Neuronal stem cell (in vitro differentiated cells): ENCODE results near the gene IL1B.

Experiments
- DNase-seq: peaks from one replicate; pipeline ENCODE4 v3.0.0-alpha.2; 2013; ENCODE audit warnings: low spot score
- H2AFZ ChIP-seq: one replicate; pipeline ENCODE4 v1.6.1; 2013; ENCODE audit warnings: mild to moderate bottlenecking, low read length, inconsistent platforms
- H2AK5ac ChIP-seq: 2 replicates; pipeline ENCODE4 v1.6.1; 2013; ENCODE audit warnings: low read depth, mild to moderate bottlenecking, inconsistent platforms, low read length, moderate library complexity, mixed read lengths
- H2BK120ac ChIP-seq: 2 replicates; pipeline ENCODE4 v1.6.1; 2013; ENCODE audit warnings: low read depth, mild to moderate bottlenecking, inconsistent platforms, low read length, moderate library complexity, mixed read lengths
- H2BK12ac ChIP-seq: one replicate; pipeline ENCODE4 v1.6.1; 2013; ENCODE audit warnings: low read length, inconsistent platforms
- H2BK15ac ChIP-seq: 2 replicates; pipeline ENCODE4 v1.6.1; 2013; ENCODE audit warnings: mild to moderate bottlenecking, low read length, inconsistent platforms, mixed read lengths
- H2BK5ac ChIP-seq: one replicate; pipeline ENCODE4 v1.6.1; 2013; ENCODE audit warnings: inconsistent platforms, mild to moderate bottlenecking, low read length, moderate library complexity
- H3K14ac ChIP-seq: one replicate; pipeline ENCODE4 v1.6.1; 2013; ENCODE audit warnings: low read length, inconsistent platforms
- H3K18ac ChIP-seq: 2 replicates; pipeline ENCODE4 v1.6.1; 2013; ENCODE audit warnings: low read length, inconsistent platforms
- H3K23ac ChIP-seq: 2 replicates; pipeline ENCODE4 v1.6.1; 2013; ENCODE audit warnings: low read depth, mild to moderate bottlenecking, mixed read lengths, low read length, inconsistent platforms; ENCODE audit not compliant: poor library complexity
- H3K27ac ChIP-seq: replicated peaks from 3 replicates; pipeline ENCODE4 v1.5.1; 2013; ENCODE audit warnings: low read length, inconsistent platforms
- H3K27me3 ChIP-seq, 3 experiments: 2 replicates each; pipeline ENCODE4 v1.6.1; 2013; ENCODE audit warnings: low read length in 3 of 3, mild to moderate bottlenecking in 2 of 3, inconsistent platforms in 1 of 3, low read depth in 1 of 3, mixed read lengths in 1 of 3, moderate library complexity in 1 of 3; ENCODE audit not compliant: control insufficient read depth in 3 of 3, insufficient read depth in 3 of 3
- H3K36me3 ChIP-seq, 2 donors: replicated peaks in 1 of 2; 2 replicates each; pipeline ENCODE4 v1.6.1; 2013; ENCODE audit warnings: low read length in 2 of 2; ENCODE audit not compliant: control insufficient read depth in 2 of 2, insufficient read depth in 2 of 2
- H3K4ac ChIP-seq: 2 replicates; pipeline ENCODE4 v1.6.1; 2013; ENCODE audit warnings: inconsistent platforms, mild to moderate bottlenecking, low read length, moderate library complexity
- H3K4me1 ChIP-seq, 2 donors: 1 replicate in 1 of 2; 2 replicates in 1 of 2; pipeline ENCODE4 v1.6.1; 2013; ENCODE audit warnings: low read length in 2 of 2, low read depth in 1 of 2; ENCODE audit not compliant: control insufficient read depth in 2 of 2, insufficient read depth in 1 of 2
- H3K4me2 ChIP-seq: one replicate; pipeline ENCODE4 v1.6.1; 2013; ENCODE audit warnings: mild to moderate bottlenecking, low read length, inconsistent platforms; ENCODE audit not compliant: insufficient read depth, poor library complexity, severe bottlenecking
- H3K4me3 ChIP-seq, 2 donors: 2 replicates each; pipeline ENCODE4 v1.5.1; 2013; ENCODE audit warnings: low read length in 2 of 2, mild to moderate bottlenecking in 2 of 2, inconsistent platforms in 1 of 2, moderate library complexity in 1 of 2
- H3K79me1 ChIP-seq: one replicate; pipeline ENCODE4 v1.6.1; 2013; ENCODE audit warnings: low read depth, mild to moderate bottlenecking, inconsistent platforms, low read length, moderate library complexity
- H3K9ac ChIP-seq: one replicate; pipeline ENCODE4 v1.6.1; 2013; ENCODE audit warnings: mild to moderate bottlenecking, low read depth, low read length, inconsistent platforms; ENCODE audit not compliant: poor library complexity
- H3K9me3 ChIP-seq, 2 donors: replicated peaks in 1 of 2; 2 replicates each; pipeline versions ENCODE3 to v1.6.1; 2013; ENCODE audit warnings: low read length in 2 of 2, mild to moderate bottlenecking in 2 of 2, inconsistent platforms in 1 of 2, low read depth in 1 of 2, mixed read lengths in 1 of 2, moderate library complexity in 1 of 2; ENCODE audit not compliant: control insufficient read depth in 2 of 2, insufficient read depth in 1 of 2
- H4K8ac ChIP-seq: one replicate; pipeline ENCODE4 v1.6.1; 2013; ENCODE audit warnings: low read depth, mild to moderate bottlenecking, inconsistent platforms, low read length, moderate library complexity
- H4K91ac ChIP-seq: one replicate; pipeline ENCODE4 v1.6.1; 2013; ENCODE audit warnings: low read length, low read depth, mild to moderate bottlenecking, inconsistent platforms; ENCODE audit not compliant: poor library complexity
- WGBS, 2 donors: extraction: QIAGEN DNeasy Blood & Tissue Kit; methylation state at CpG; one replicate each; pipeline ENCODE4 v1.1.7; 2013; ENCODE audit warnings: missing lambda C conversion rate in 2 of 2, mixed read lengths in 1 of 2; ENCODE audit not compliant: insufficient read length in 2 of 2, insufficient replicate concordance in 1 of 2; ENCODE audit errors: extremely low coverage in 2 of 2; 5-methylcytosine and 5-hydroxymethylcytosine counted together

IL1B gene

DNA sequence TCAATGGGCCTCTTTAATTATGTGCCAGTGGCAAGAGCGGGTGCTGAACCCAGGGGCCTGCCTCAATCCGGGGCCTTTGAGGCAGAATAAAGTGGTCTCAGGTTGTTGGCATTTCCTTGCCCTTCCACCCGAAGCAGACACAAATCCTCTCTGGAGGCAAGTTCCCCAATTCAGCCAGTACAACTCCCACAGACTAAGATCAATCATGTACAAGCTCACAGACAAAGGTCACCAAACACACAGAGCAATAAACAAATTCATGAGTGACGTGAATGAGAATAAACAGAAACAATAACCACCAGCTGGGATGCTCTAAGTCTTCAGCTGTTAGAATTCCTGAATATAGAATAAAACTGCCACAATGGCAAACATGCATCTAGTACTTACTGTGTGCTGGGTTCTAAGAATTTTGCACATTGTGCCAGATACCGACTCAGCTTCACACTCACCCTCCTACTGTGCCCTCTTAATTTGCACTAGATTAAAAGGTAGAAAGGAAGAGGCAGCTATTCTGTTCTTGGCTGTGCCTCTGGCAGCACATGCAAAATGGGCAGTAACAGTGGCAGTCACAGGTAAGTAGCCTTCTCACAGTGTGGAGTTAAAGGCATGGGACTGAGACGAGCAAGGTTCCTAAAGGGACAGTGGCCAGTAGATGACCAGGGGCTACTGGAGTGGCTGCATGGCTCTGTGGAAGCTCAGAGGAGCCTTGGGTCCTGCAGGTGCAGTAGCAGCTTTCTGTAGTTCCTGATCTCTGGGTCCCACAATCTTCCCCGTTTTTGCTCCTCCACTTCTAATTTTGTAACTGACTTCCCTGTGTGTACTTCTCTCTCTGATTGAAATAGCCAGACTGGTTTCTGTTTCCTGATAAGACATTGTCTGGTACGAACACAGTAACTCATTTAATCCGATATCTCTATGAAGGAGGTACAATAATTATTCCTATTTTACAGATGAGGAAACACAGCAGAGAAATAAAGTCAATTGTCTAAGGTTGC lies 34.6 kb upstream of the IL1B start:
- no peak overlapping the region for H2AFZ ChIP-seq
- no peak overlapping the region for H3K9ac ChIP-seq
- no peak overlapping the region for H3K23ac ChIP-seq
- no peak overlapping the region for H3K4ac ChIP-seq
- H3K27me3 ChIP-seq = no peaks in the 10 kb centered on the region
- H3K36me3 ChIP-seq = no peaks in the 10 kb centered on the region
- H3K4me1 ChIP-seq = peaks cover 0 to 1% of the 10 kb centered on the region in 2 donors
- H2BK120ac ChIP-seq = no peak overlapping the region
- no CpG with 5 or more reads among the region's 9 CpGs for WGBS, 2 donors
- peaks cover 0 to 3% of the 10 kb centered on the region in 2 donors for H3K9me3 ChIP-seq
- H2AK5ac ChIP-seq = no peak overlapping the region
- no peaks in the 10 kb centered on the region for H3K79me1 ChIP-seq
- H2BK12ac ChIP-seq = no peak overlapping the region
- H3K27ac ChIP-seq = no peak overlapping the region
- H3K14ac ChIP-seq = no peak overlapping the region
- no peak overlapping the region for H2BK5ac ChIP-seq
- H3K18ac ChIP-seq = no peak overlapping the region
- no peak overlapping the region for H3K4me3 ChIP-seq
- no peak overlapping the region for H4K91ac ChIP-seq
- no peak overlapping the region for H2BK15ac ChIP-seq
- no peak overlapping the region for H4K8ac ChIP-seq
- no peak overlapping the region for H3K4me2 ChIP-seq
- no peak for DNase-seq

DNA sequence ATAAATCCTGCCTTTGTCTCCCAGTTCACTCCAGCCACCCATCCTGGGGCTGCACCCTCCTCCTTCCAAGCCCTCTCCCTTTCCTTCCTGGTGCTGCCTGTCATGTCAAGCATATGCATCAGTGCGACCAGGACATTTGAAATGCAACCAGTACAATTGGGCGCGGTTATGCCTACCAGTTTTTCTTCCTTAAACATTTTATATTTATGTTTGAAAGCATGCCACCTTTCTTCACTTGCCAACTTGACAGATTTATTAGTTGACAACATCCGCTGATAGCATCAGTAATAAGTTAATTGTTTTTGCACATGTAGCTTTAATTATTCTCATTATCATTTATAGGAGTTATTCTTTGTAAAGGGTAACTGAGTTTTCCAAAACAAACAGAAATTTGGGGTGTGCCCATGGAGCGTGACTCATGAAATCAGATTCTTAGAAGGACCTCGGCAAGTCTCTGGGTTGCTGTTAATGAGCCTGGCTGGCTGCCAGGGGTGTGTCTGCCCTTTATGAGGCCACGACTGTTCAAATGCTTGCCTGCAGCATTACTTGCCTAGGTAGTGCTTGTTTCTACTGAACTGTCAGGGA lies 32.8 kb upstream of the IL1B start:
- Histone ChIP-seq H3K9ac (no peak overlapping the region), H2BK5ac (no peak overlapping the region), H3K18ac (peak overlapping the region; percentile 69), H3K4me2 (no peak overlapping the region), H3K14ac (no peak overlapping the region), H3K27ac (no peak overlapping the region), H2BK120ac (no peak overlapping the region), H3K79me1 (no peaks in the 10 kb centered on the region), H3K9me3 (peaks cover 4 to 8% of the 10 kb centered on the region in 2 donors), H3K23ac (no peak overlapping the region), H4K91ac (no peak overlapping the region), H3K4ac (no peak overlapping the region), H2BK15ac (no peak overlapping the region), H2BK12ac (no peak overlapping the region), H3K36me3 (no peaks in the 10 kb centered on the region), H2AK5ac (no peak overlapping the region), H3K4me3 (no peak overlapping the region), H2AFZ (no peak overlapping the region), H4K8ac (no peak overlapping the region), H3K27me3 (no peaks in the 10 kb centered on the region), H3K4me1 (peaks cover 0 to 1% of the 10 kb centered on the region in 2 donors)
- DNase-seq = no peak
- no CpG with 5 or more reads among the region's 7 CpGs for WGBS, 2 donors

DNA sequence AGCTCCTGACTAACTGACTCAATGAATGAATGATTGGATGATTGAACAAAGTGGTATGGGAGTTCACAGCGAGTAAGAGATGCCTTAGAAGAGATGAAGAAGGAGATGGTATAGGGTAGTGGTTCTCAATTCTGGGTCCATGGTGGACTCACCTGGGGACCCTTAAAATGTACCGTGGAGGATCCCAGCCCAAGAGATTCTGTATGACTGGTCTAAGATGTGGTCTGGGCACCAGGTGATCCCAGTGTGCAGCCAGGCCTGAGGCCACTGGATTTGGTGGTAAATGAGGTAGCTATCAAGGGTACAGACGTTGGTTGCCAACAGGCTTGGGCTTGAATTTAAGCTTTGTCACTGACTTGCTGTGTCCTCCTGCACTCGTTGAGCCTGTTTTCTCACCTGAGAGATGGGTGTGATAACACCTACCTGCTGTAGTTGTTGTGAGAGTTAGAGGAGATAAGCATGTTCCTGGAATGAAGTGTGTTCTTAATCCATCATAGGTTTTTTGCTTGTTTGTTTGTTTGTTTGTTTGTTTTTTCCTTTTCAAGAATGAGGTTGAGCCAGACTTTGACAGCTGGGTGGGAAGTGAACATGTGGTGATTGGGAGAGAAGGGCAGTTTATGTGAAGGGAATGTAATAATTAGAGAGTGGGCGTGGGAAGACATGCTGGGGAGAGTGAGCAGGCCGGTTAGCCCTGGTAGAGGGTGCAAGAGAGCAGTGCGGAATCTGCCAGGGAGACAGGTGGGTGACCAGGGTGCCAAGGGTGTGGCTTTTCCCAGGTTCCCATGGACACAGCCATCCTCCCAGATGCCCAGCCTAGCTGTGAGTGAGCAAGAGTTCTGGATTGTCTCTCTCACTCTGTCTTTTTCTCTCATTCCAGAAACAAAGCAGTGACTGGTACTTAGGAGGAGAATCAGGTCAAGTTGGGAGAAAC lies 31.4 kb upstream of the IL1B start:
- Histone ChIP-seq H3K4ac (no peak overlapping the region), H2BK15ac (no peak overlapping the region), H2AK5ac (no peak overlapping the region)

More for the DNA sequence above, 31.4 kb upstream of the IL1B start:
- Histone ChIP-seq H3K9me3 (peaks cover 4 to 8% of the 10 kb centered on the region in 2 donors), H3K4me1 (peaks cover 0 to 1% of the 10 kb centered on the region in 2 donors), H2BK12ac (no peak overlapping the region), H2BK120ac (no peak overlapping the region), H2AFZ (no peak overlapping the region), H3K18ac (no peak overlapping the region), H3K27ac (no peak overlapping the region), H3K27me3 (no peaks in the 10 kb centered on the region), H3K79me1 (no peaks in the 10 kb centered on the region), H4K8ac (no peak overlapping the region), H3K36me3 (no peaks in the 10 kb centered on the region), H3K23ac (no peak overlapping the region), H3K4me2 (no peak overlapping the region), H3K14ac (no peak overlapping the region), H4K91ac (no peak overlapping the region), H3K9ac (no peak overlapping the region), H3K4me3 (no peak overlapping the region), H2BK5ac (no peak overlapping the region)
- no peak for DNase-seq
- 100% methylated on average over 1 of the region's 7 CpGs; no CpG with 5 or more reads in 1 of the 2 donors for WGBS, 2 donors
